DMS 273 treated with DMSO at 0.1 percent for 48 hours (cell line): ENCODE data around the gene CLPTM1L.
"Not testable (repeated sequence)": the region's sequence is repeated elsewhere in the genome, so short reads cannot be mapped to it uniquely, and the experiment has no call there.

Experiments used
- DNase-seq: peaks from one replicate; lab custom pipeline; 2025; lab: John Stamatoyannopoulos, UW

Gene CLPTM1L

DNA sequence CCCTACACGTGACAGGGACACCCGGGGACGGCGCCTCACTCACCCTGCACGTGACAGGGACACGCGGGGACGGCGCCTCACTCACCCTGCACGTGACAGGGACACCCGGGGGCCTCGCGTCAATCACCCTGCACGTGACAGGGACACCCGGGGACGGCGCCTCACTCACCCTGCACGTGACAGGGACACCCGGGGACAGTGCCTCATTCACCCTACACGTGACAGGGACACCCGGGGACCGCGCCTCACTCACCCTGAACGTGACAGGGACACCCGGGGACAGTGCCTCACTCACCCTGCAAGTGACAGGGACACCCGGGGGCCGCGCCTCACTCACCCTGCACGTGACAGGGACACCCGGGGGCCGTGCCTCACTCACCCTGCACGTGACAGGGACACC lies 55.3 kb downstream of the CLPTM1L start:
- not testable (repeated sequence) for DNase-seq

- no peak for DNase-seq
Measured at GRCh38 chr5:1288439-1289335, 56.2 kb downstream of the CLPTM1L start.

- DNase-seq = no peak
Measured at GRCh38 chr5:1285883-1286291, 59.0 kb downstream of the CLPTM1L start.

GRCh38 chr5:1285141-1285540 lies 59.8 kb downstream of the CLPTM1L start:
- DNase-seq = no peak

DNA sequence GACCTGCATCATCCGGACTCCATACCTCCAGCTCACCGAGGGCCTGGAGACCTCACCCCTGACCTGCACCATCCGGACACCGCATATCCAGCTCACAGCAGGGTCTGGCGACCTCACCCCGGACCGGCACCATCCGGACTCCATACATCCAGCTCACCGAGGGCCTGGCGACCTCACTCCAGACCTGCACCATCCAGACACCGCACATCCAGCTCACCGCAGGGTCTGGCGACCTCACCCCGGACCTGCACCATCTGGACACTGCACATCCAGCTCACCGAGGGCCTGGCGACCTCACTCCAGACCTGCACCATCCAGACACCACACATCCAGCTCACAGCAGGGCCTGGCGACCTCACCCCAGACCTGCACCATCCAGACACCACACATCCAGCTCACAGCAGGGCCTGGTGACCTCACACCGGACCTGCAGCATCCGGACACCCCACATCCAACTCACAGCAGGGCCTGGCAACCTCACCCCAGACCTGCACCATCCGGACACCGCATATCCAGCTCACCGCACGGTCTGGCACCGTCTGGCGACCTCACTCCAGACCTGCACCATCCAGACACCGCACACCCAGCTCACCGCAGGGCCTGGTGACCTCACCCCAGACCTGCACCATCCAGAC lies 60.4 kb downstream of the CLPTM1L start:
- DNase-seq = not testable (repeated sequence)

GRCh38 chr5:1283729-1284041 lies 61.2 kb downstream of the CLPTM1L start:
- not testable (repeated sequence) for DNase-seq

DNA sequence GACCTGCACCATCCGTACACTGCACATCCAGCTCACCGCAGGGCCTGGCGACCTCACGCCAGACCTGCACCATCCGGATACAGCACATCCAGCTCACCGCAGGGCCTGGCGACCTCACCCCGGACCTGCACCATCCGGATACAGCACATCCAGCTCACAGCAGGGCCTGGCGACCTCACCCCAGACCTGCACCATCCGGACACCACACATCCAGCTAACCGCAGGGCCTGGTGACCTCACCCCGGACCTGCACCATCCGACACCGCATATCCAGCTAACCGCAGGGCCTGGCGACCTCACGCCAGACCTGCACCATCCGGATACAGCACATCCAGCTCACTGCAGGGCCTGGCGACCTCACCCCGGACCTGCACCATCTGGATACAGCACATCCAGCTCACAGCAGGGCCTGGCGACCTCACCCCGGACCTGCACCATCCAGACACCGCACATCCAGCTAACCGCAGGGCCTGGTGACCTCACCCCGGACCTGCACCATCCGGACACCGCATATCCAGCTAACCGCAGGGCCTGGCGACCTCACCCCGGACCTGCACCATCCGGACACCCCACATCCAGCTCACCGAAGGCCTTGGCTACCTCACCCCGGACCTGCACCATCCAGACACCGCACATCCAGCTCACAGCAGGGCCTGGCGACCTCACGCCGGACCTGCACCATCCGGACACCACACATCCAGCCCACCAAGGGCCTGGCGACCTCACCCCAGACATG lies 61.7 kb downstream of the CLPTM1L start:
- DNase-seq = not testable (repeated sequence)

- no peak for DNase-seq
Measured at GRCh38 chr5:1282131-1282992, 62.5 kb downstream of the CLPTM1L start.

- no peak for DNase-seq
Measured at GRCh38 chr5:1281038-1281882, 63.6 kb downstream of the CLPTM1L start.

- DNase-seq = no peak
Measured at GRCh38 chr5:1280177-1281037, 64.5 kb downstream of the CLPTM1L start.

- DNase-seq = no peak
Measured at GRCh38 chr5:1279443-1280151, 65.3 kb downstream of the CLPTM1L start.

DNA sequence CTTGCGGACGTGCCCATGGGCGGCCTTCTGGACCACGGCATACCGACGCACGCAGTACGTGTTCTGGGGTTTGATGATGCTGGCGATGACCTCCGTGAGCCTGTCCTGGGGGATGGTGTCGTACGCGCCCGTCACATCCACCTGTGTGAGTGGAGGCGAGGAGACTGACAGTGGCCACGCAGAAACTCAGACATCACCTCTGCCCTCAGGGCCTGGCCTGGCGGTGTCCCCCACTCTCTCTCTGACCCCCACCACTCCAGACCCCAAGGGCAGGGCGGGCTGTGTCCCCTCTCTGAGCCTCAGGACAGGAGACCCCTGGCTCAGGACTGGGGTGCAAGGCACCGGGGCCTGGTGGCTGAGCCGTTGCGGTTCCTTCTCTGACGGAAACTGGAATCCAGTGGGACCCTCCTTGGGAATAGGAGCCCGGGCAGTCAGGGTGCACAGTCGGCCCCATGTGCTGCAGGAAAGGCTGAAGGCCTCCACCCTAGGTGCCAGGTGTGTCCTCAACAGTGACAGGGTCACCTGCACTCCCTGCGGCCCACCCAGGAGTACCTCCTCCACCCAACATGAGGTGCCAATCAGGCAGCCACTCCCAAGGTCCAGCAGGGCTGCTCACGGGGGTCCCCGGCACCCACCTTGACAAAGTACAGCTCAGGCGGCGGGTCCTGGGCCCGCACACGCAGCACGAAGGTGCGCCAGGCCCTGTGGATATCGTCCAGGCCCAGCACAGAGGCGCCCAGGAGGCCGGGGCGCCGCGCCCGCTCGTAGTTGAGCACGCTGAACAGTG lies 66.0 kb downstream of the CLPTM1L start:
- DNase-seq = no peak

- no peak for DNase-seq
Measured at GRCh38 chr5:1278216-1278615, 66.7 kb downstream of the CLPTM1L start.

DNA sequence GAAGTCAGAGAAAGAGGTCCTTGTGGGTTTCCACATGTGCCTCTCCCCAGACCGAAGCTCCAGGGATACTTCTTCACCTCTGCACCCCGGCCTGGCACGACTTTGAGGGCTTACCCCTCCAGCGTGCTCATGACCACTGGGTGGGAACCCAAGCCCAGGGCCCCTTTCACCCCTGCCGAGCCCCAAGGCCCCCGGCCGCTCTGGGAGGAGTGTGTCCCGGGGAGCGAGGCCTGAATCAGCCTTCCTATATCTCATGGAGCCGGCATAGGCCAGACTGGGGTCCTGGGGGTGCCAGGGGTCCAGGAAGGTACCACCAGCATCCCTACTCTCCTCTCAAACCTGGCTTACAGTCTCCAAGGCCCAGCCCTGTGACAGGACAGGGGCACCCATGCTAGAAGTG lies 67.1 kb downstream of the CLPTM1L start:
- DNase-seq = no peak

GRCh38 chr5:1277331-1277730 lies 67.6 kb downstream of the CLPTM1L start:
- DNase-seq = no peak

DNA sequence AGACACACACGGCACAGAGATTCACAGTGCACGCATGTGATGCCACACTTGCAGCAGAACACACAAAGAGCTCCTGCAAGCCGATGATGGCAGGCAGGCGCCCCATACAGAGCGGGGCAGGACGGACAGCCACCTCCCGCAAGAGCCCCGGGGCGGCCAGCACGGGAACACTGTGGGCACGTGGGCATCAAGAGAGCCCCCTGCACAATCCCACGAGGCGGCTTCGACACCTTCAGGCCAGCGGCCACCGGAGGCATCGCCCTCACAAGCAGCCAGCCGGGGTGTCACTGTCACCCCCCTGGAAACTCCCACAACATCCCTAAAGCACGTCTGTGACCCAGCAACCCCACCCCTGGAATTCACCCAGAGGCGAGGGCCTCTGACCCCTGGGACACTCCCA lies 68.0 kb downstream of the CLPTM1L start:
- no peak for DNase-seq

DNA sequence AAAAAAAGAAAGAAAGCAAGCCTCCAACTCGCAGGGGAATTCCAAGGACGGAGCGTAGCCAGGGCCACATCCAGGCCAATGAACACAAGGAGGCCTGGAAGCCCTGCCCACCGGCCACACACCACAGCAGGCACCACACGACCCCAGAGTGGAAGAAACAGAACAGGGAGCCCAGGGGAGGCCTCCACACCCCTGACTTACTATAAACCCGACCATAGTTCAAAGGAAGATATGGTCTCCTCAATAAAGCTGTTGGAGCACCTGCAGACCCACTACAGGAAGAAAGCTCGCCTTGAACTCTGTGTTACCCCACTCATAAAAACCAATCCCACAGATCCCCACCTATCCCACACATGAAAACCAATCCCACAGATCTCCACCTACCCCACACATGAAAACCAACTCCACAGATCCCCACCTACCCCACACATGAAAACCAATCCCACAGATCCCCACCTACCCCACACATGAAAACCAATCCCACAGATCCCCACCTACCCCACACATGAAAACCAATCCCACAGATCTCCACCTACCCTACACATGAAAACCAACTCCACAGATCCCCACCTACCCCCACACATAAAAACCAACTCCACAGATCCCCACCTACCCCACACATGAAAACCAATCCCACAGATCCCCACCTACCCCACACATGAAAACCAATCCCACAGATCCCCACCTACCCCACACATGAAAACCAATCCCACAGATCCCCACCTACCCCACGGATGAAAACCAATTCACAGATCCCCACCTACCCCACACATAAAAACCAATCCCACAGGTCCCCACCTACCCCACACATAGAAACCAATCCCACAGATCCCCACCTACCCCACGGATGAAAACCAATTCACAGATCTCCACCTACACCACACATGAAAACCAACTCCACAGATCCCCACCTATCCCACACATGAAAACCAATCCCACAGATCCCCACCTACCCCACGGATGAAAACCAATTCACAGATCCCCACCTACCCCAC lies 69.2 kb downstream of the CLPTM1L start:
- not testable (repeated sequence) for DNase-seq
